Left cardiac atrium (tissue), 4 donors: ENCODE data around the gene CLC. TPM values are rescaled to one million over a fixed set of nuclear protein-coding genes. Genes with fewer than 3 reads are reported as not detected.

Experiments
- ATAC-seq, 2 donors: fragments of 200-7000 bp; cut with Tn5 transposase; one replicate each; pipeline ENCODE4 v1.9.1; 2020; ENCODE audit warnings: mild to moderate bottlenecking in 2 of 2, moderate library complexity in 2 of 2
- DNase-seq: peaks from one replicate; pipeline ENCODE4 v3.0.0-alpha.2; 2020
- intact Hi-C, 2 donors: fragments of 100-400 bp; cut with DNase I; formaldehyde crosslinking; loops; one replicate each; pipeline versions ENCODE4 v1.14.1 to v1.15.1; 2022 to 2023
- total RNA-seq, 2 donors: library from RNA; stranded (reverse); fragmentation: NEBNext Ultra II Directional; extraction: Animal tissue kit (Norgen Biotek cat#: 25700); gene quantifications; one replicate each; pipeline ENCODE4 v1.2.1, GENCODE V29; 2021
- donor health status: DM: no; HTN: yes; CAD: no.
- donor health status: DM: no; HTN: yes; CAD: no; lungs with severe emphysema.
- donor health status: DM: yes; HTN: yes; CAD: no.
- donor health status: Dilated cardiomyopathy.

The CLC gene
- total RNA-seq, 2 donors from 2014 or later, result not detected

DNA sequence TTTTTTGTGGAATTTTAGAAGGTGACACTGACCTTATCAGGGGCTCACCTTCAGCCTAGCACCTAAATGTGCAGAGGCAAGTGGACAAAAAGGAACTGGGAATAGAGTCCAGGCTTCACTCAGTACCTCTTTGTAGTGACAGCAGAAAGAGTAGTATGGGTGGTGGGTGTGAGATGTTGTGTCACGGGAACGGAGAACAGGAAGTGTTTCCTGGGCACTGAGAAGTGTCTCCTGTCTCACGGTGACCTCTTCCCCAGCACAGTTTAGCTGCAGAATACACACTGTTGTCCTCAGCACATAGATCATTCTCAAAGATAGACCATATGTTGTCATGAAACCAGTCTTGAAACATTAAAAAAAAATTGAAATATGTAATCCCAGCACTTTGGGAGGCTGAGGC lies 51.1 kb downstream of the CLC start:
- DNase-seq (no peak), ATAC-seq (no peak)

DNA sequence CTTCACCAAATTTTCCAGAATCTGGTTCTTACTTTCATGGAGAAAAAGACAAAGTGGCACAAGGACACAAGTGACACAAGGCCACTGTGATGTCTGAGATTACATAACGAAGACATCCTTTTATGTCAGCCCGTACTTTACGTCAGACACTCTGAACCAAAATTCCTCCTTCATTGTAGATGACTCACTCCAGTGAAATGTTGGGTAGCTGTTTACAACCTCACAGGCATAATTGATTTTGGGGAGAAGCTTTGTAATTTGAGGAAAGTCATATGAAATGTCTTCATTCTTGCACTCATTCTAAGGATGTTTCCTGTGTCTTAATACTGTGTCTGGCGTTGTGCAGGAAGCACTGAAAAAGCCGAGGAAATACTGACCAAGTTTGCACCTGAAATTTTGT lies 53.6 kb downstream of the CLC start:
- intact Hi-C loops, result no loop called here
- DNase-seq, result no peak
- no peak for ATAC-seq

More for the DNA sequence above, 51.1 kb downstream of the CLC start:
- intact Hi-C loops, result no loop called here

DNA sequence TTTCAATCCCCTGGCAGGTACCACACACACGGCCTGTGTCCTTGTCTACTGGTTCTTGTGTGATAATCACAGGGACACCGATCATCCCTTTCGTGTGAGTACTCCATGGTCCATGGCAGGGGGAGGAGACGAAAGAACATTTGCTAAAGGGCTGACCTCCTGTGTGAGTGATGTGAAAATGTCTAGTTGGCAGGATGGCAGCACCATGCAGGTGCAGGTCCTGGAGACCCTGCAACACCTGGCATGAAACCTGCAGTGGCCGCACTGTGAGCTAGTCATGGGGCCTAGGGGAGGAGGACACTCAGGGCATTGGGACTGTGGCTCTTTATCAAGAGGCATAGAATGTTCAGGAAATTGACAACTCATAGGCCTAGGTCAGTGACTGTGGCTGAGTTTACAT lies 56.4 kb downstream of the CLC start:
- intact Hi-C loops, result no loop called here

More for the DNA sequence above, 56.4 kb downstream of the CLC start:
- DNase-seq (no peak), ATAC-seq (no peak)

Other genes starting within 250 kb of the CLC start
- not detected for gene DLL3, start 239.1 kb downstream of the CLC start, total RNA-seq
- gene SELENOV, start 222.9 kb downstream of the CLC start, total RNA-seq, result not detected
- gene EID2B, start 205.2 kb downstream of the CLC start, total RNA-seq, result 1 to 10 TPM; 2.3 to 2.4 TPM
- gene EID2, start 197.9 kb downstream of the CLC start, total RNA-seq, result 10 to 100 TPM; 11.0 to 14.8 TPM
- not detected for gene LGALS13, start 135.5 kb downstream of the CLC start, total RNA-seq
- not detected for gene LGALS16, start 82.1 kb downstream of the CLC start, total RNA-seq
- not detected for gene LGALS14, start 33.5 kb downstream of the CLC start, total RNA-seq
- gene LEUTX, start 40.8 kb upstream of the CLC start, total RNA-seq, result not detected
- gene DYRK1B, start 96.1 kb upstream of the CLC start, total RNA-seq, result 10 to 100 TPM in 1 of 2 donors, 1 to 10 TPM in 1; 7.0 to 14.7 TPM
- 10 to 100 TPM; 67.7 to 87.7 TPM for gene FBL, start 108.3 kb upstream of the CLC start, total RNA-seq
- gene FCGBP, start 196.6 kb upstream of the CLC start, total RNA-seq, result 10 to 100 TPM; 11.8 to 20.6 TPM
- gene PSMC4, start 233.1 kb upstream of the CLC start, total RNA-seq, result 10 to 100 TPM; 62.3 to 79.1 TPM